NCI-H1694 (cell line): ENCODE results near the gene LCNL1.

ENCODE experiments used
- DNase-seq: peaks from one replicate; lab custom pipeline; 2025; lab: John Stamatoyannopoulos, UW

The LCNL1 gene

DNA sequence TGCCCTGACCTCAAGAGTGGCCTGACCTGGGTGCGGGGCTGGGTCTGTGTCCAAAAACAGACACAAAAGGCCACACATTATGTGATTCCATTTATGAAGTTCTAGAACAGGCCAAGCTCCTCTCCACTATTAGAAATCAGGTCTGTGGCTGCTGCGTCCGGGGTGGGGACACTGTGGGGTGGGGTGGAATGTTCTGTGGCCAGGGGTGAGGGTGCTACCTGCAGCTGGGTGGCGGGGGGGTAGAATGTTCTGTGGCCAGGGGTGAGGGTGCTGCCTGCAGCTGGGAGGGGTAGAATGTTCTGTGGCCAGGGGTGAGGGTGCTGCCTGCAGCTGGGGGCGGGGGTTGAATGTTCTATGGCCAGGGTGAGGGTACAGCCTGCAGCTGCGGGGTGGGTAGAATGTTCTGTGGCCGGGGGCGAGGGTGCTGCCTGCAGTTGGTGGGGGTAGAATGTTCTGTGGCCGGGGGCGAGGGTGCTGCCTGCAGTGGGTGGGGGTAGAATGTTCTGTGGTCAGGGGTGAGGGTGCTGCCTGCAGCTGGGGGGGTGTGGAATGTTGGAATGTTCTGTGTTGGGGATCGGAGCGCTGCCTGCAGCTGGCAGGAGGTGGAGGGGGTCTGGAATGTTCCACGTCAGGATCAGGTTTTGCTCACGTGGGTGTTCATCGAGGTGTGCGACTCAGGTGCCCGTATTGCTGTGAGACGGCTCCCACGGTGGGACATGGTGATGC is 22.4 kb upstream of the LCNL1 start:
- no peak for DNase-seq

DNA sequence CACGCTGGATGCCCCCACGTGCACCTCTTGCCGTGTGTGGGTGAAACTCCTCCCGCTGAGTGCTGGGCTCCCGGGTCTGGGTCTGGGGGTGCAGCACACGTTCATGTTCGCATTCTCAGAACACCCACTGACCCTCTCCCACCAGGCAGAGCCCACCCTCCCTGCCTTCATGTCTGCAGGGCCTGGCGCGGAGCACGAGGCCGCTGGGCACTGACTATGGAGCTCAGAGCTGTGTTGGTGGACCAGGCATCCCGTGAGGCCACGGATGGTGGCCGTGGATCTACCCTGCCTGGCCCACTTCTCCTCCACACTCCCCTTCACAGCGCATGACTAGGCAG is 21.9 kb upstream of the LCNL1 start:
- no peak for DNase-seq

DNA sequence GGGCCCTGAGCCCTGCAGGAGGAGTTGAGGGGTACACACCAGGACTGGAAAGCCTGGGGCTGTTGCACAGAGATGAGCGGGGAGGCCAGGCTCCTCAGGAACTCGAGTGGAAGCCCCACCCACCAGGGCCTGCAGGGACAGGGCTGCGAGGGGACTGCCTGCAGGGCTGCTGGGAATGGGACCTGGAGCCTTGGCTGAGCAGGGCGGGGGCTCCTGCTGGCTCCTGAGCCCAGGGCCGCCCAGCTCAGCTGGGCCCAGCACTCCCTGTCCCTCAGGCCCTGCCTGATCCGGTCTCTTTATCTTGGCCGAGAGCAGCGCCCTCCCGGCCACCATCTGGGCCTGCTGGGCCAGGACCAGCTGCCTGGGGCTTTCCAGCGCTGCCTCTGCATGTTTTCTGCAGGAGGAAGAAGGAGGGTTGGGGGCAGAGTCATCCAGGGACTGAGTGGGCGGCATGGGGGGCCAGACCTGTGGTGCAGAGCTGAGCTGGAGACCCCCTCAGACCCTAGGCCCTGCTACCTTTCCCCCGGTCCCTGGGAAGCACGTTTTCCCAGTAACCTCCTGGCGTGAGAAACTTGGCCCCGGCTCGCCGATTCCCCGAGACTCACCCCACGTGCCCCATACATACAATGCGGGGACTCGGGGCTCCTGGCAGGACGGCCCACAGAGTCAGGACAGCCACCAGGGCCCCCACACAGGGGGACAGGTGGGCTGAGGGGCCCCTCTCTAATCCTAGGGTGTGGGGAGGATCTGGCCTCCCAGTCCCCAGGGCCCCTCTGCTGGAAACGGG is 21.3 kb upstream of the LCNL1 start:
- DNase-seq, result no peak

DNA sequence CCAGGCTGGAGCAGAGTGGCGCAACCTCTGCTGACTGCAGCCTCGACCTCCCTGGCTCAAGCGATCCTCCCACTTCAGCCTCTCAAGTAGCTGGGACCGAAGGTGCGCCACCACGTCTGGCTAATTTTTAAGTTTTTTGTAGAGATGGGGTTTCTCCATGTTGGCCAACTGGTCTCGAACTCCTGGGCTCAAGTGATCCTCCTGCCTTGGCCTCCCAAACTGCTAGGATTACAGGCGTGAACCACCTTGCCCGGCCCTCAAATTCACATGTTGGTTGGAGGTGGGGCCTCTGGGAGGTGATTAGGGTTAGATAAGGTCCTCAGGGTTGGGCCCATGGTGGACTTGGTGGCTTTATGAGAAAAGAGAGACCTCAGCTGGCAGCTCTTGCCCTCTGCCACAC is 20.6 kb upstream of the LCNL1 start:
- DNase-seq, result no peak

DNA sequence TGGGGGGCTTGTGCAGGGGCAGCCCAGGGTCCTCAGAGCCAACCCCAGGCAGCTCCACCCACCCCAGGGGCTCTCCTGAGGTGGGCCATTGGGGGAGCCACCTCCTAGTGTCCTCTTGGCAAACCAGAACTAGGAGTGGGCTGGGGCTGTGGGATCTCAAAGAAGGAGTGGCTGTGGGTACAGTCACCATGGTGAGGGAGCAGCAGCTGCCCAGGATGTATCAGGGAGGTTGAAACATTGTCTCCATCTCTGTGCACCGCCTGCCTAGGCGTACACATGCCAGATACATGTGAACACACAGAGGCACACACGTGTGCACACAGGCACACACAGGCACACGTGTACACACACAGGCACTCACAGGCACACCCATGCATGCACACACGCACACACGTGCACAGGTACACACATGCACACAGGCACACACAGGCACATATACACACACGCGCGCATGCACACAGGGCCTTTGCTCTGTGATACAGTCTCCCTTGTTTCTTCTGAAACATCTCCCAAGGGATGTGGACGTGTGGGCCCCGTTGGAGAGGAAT is 20.0 kb upstream of the LCNL1 start:
- DNase-seq, result no peak

DNA sequence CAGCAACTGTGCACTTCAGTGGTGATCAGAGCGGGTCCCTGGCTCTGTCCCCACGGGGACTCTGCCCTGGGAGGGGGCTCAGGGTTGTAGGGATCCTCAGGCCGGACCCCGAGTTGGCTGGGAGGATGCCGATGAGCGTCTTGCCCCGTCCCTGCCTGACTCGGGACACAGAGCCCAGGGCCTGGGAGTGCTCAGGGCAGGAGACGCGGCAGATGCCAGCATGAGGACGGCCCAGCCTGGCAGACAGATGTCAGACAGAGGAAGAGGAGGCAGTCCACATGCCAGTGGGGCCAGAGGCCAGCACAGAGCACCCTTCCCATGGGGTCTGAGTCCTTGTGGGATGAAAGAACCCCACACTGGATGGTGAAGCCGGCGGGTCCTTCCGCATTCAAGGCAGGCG is 19.5 kb upstream of the LCNL1 start:
- DNase-seq, result no peak

DNA sequence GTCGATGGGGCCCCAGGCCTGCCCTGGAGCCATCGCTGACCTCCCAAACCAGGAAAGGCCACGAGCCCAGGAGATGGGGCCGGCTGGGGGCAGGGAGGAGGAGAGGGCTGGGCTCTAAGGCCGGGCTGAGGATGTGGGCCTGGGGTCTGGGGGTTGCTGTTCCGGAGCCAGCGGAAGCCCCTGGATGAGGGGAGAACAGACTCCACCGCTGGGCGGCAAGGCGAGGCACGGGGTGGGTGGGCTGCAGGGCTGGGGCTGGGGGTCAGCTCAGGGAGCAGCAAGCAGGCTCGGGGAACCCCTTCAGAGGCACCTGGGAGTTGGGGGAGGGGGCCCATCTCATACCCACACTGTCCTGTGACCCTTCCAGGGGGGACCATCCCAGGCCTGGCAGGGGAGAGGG is 19.0 kb upstream of the LCNL1 start:
- no peak for DNase-seq

DNA sequence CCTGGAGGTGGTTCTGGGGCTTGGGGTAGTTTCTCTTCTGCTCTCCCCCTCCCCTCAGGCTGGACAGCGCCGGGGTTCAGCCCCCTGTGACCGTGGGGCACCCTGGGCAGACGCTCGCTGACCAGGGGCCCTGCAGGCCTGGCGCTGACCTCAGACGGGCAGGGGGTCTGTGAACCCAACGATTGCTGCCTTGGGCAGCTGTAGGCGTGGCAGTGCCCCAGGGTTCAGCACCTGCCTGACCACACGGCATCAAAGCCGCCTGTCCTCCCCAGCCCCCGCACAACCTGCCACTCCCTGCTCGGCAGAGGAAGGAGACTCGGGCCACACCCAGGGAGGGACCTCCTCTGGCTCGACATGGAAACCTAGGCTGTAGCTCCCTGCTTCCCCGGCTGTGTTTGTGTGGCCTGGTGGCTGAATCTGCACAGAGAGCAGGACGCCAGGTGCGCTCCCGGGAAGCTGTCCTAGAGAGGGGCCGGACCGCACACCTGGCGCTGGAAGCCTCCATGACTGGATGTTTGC is 18.6 kb upstream of the LCNL1 start:
- no peak for DNase-seq

DNA sequence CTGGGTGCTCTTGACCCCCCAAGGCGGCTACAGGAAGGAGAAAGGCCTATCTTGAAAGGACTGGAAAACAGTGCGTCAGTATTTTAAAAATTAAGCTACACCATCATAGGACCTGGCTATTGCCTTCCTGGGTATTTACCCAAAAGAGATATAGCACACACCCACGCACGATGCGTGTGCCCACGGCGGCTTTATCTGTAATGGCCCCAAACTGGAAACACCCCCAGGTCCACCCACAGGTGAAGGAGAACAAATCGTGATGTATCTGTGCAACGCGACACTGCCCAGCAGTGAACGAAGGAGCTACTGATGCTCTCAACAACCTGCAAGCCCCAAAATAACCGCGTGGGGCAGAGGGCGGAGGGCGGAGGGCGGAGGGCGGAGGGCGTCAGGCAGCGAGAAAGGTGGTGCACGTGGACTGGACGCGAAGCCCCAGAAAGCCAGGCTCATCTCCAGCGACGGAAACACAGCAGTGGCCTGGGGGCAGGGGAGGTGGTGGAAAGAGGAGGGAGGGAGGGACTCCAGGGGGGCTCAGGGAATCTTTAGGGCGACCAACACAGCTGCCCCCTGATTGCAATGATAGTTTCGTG is 17.9 kb upstream of the LCNL1 start:
- no peak for DNase-seq

DNA sequence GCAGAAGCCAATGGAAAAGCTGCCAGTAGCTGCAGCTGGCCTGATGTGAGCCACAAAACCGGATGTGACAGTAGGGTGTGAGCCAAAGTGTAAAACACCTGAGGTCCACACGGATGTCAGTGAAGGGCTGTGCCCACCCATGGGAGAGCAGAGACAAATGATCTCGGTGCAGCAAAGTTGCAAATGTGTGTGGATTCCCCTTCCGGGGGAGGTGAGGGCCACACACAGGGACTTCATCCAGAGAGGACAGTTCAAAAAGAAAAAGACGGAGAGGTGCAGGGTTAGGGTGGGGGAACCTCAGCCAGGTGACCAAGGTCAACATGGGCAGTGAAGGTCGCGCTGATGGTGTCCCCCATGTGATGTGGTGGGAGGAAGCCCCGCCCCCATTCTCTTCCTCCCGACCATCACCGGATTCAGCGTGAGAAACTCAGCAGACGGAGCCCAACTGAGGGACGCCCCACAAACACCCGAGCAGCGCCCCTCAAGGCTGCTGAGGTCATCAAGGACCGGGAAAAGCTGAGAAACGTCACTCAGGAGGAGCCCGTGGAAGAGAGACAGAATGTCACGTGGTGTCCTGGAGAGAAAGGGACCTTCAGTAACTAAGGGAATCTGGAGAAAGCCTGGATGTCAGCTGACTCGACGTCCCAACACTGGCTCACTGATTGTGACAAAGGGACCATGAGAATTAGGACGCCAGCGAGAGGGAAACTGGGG is 16.9 kb upstream of the LCNL1 start:
- DNase-seq, result no peak

DNA sequence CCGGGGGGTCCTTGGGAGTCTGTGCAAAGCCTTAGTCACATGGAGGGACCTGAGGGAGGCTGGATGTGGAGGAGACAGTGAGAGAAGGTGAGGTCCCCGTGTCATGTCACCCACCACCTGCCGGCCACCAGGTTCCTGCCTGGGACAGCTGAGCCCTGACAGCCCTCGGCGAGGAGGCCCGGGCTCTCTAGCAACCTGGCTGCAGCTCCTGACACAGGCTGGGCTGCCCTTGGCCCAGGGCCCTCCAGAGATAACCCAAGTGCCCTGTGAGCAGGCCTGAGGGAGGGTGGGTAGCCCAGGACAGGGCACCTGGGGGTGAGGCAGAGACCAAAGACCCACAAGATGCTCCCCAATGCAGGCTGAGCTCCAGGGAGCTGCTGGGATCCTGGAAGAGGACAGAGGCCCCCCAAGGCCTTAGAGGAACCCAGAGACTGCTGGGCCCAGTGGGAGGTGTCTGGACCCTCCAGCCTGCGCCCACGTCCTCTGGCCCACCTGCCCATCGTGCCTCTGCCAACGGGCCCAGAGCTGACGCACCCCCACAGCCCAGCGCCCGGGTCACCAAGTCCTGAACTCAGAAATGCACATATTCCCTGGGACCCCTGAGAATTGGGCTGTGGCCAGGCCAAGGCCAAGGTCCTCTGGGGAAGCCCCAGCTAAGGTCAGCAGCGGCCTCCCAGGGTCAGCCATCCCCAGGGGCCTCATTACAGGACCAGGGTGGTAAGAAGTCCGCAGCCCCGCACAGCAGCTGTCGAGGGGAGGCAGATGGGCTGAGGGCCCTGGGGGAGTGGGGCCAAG is 14.3 kb upstream of the LCNL1 start:
- DNase-seq, result no peak

DNA sequence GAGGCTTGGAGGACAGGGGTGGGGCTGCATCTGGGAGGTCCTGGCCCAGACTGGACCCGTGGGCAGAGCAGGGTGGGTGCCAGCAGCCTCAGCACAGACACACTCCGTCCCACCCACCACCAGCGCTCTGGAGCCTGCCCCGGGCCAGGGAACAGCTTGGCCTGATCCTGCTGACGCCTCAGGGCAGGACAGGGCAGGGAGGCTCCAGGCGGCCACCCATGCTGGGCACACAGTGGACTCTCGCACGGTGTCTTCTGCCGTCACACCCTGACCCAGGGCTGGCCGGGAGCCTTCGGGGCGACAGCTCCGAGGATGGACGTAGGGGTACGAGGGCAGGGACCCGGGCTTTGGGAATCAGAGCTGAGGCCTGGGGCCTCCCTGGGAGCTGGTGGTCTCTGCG is 13.6 kb upstream of the LCNL1 start:
- no peak for DNase-seq

DNA sequence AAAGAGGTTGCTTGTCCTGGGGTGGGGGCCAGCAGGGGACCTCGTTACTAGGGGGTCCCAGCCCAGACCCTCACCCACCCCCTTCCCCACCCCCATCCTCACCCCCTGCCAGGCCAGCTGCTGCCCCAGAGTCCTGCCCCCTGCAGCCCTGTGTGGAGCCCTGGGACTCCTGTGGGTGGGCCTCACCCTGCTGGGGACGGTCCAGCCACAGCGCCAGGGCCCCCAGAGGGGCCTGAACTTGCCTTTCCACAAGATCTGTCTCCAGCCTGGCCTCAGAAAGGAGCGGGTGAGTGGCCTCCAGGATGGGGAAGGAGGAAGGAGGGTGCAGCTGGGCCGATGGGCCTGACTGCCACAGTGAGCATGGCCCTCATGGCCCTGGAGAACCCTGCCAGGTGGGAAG is 13.0 kb upstream of the LCNL1 start:
- DNase-seq, result no peak

DNA sequence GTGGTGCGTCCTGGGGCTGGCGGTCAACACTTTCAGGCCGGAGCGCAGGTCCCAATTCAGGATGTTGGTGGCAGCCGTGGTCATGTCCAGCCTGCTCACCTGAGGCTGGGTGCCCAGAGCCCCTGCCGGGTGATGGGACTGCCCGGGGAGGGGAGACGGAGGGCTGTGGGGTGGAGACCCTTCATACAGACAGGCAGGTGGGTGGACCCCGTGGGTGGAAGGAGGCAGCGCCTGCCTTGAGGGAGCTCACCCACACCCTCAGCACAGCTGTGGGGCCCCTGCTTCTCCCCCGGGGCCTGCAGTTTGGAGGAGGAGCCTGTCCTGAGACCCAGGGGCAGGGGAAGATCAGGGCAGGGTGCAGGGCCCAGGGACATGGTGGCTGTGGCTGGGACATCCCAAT is 12.4 kb upstream of the LCNL1 start:
- DNase-seq, result no peak

DNA sequence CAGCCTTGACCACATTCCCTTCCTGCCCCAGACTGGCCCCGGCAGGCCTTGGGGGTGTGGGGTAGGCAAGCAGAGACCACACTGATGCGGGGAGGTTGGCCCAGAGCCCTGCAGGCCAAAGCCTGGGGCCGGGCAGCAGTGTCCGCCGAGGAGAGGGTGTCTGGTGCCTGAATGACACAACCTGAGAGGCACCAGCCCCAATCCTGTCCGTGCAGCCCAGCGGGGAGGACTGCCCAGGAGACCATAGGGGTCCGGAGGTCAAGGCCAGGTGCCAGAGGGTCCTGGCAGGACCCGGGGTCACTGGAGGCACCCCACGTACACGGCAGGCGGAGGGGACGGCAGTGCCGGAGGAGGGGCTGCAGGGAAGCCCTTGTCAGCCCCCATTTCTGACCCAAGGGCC is 11.0 kb upstream of the LCNL1 start:
- no peak for DNase-seq

DNA sequence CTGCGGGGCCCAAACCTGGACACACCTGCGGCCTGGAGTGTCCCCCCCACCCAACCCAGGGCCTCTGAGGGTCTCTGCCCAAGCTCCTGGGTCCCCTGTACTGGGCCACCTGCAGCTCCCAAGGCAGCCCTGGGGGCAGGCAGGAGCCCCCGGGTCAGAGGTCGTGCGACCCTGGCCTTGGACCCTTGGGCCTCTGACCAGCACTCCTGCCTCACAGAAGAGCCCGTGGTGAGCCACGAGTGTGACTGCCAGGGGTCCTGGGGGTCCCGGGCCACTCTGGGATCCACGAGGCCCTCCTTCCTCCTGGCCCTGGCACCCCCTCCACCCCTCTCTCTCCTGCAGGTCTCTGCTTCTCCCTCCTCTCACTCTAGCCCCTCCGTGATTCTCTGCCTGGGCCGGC is 10.5 kb upstream of the LCNL1 start:
- DNase-seq, result no peak

DNA sequence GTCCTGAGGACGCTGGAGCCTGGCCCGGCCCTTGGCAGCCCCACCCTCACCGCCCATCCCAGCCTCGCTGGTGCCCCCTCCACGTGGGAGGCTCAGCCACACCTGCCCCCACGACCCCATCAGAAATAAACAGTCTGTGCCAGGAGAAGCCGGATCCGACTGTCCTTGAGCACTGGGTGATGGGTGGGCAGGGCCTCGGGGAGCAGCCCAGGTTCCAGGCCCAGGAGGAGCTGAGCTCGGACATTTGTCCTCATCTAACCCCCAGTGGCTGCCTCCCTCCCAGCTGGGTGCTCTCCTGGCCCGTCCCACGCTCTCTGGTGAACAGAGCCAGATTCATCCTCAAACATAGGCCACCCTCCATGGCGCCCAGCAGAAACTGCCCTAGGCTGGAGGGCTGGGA is 10.1 kb upstream of the LCNL1 start:
- DNase-seq, result no peak

DNA sequence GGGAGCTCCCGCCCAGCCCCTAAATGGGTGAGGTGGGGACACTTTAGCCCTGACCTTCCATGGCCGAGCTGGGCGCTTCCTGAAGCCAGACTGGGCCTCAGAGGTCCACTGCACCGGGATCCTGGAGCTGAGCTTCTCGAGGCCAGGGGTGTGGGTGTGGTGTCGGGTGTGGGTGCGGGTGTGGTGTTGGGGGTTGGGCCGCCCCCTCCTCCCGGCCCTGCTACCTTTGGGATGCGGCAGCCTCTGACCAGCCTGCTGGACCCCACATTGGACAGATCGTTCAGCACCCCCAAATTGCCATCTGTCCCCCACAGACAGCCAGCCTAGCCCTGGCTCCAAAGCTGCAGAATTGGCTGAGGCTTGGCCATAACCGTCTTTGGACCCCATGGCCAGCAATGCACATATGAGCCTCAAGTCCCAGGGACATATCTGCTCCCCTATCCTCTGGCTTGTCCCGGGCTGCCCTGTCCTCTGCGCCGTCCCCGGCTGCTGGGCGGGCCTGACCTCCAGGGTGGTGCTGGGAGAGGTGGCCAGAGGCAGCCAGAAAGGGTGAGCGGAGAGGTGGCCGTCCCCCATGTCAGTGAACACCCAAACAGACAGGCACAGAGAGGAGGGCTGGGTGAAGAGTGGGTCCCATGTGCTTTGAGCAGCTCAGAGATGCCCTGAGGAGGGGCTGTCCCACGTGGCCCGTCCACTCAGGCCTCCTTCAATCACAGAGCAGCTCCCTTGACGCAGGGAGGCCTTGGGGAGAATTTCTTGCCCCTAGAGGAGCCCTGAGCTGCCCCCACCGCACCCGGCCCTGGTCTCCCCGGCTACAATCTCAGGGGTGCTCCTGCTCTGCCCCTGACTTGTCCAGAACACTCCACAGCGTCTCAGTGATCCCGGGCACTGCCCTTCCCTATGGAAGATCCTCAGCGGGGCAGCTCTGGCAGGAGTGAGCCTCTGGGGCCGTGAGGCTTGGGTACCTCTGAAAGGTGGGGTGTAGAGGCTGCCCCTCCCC is 8.9 kb upstream of the LCNL1 start:
- DNase-seq, result no peak

DNA sequence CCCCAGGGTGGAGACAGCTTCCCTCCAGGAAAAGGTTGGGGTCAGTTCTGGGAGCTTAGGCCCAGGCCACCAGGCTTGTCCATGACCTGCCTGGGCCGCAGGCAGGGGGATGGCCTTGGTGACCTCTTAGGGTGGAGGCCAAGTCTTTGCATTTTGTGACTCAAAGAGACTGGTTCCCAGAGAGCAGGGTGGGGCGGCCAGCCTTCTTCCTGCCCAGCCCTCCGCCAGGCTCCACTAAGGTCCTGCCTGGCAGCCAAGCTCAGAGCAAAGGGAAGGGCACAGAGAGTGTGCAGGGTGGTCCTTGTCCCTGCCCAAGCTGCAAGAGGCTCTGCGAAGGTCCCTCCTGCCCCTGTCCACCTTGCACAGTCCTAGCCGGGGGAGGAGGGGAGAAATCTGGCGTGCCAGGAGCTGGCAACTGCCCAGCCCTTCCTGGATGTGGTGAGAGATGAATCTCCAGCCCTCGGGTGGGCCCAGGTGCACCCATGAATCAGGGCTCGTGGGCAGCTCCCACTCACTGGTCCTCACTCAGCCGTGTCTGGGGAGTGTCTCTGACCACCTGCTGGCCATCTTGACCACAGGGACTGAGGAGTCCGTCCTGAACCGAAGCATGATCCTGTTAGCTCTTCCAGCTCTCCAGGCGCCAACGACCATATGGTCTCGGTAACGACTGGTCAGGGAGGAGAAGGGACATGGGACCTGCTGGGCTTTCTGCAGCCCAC is 7.8 kb upstream of the LCNL1 start:
- DNase-seq, result no peak

DNA sequence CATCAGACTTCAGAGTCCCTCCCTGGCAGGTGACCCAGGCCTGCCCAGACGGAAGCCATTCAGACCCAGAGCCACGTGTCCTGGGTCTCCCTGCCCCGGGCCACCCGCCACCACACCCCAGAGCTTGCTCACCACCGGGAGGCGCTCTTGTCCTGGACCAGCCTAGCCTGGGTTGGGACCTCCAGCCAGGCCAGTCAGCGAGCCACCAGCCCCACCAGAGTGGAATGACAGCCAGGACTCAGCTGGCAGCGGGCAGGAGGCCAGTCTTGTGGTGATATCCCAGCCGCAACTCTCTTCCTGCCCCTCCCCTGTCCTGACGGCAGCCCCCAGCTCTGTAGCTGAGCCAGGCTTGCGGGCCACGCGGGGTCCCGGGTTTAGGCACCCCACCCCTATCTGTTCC is 7.1 kb upstream of the LCNL1 start:
- no peak for DNase-seq
